Ecto neural progenitor cell (in vitro differentiated cells): ENCODE results near the gene PLD6.
"Not testable (repeated sequence)": the region's sequence is repeated elsewhere in the genome, so short reads cannot be mapped to it uniquely, and the experiment has no call there.

Source experiments
- DNase-seq: peaks from one replicate; pipeline ENCODE4 v3.0.0-alpha.2; 2018; ENCODE audit warnings: low spot score

The PLD6 gene

DNA sequence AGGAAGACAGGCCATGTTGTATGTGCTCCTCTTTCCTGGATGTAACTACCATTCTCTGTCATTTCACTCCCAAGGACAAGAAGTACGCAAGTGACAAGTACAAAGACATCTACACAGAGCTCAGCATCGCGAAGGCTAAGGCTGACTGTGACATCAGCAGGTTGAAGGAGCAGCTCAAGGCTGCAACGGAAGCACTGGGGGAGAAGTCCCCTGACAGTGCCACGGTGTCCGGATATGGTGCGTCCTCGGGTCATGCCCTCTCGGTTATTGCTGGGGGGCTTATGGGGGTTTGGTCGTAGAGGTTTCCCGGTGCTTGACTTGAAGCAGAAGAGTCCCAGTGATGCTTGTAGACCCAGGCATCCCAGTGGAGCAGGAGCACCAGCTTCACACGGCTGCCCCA is 29.0 kb downstream of the PLD6 start:
- DNase-seq: no peak

DNA sequence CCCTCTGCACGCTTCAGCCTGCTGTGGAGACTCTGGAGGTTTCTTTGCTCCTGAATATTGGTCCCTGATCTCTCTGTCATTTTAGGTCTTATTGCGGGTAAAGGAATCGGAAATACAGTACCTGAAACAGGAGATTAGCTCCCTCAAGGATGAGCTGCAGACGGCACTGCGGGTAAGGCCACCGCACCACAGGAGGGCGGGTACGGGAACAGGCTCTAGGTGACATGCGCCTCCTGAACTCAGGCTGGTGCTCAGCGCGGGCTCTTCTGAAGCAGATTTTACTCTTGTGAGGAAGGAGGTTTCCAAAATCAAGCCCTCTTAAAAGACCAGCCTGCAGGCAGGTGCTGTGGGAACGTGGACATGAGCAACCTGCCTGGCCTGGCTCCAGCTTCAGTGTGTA is 29.8 kb downstream of the PLD6 start:
- no peak for DNase-seq

DNA sequence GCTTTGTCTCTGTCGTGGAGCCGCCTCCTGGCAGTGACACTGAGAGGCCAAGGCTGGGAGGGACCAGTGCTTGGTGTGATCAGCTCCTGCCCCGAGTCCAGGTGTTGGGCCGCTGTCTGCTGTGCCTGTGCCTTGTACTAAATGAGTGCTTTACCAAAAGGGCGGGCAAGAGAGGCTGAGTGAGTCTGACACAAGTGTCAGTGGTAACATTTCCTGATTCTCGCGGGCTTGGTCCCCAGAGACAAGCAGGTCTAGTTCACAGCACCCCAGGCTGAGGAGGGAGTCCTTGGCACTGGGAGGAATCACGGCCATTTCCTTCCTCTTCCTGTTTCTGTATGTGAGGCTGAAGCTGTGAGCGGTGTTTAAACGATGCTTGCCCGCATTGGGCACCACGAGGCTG is 30.2 kb downstream of the PLD6 start:
- DNase-seq: no peak

DNA sequence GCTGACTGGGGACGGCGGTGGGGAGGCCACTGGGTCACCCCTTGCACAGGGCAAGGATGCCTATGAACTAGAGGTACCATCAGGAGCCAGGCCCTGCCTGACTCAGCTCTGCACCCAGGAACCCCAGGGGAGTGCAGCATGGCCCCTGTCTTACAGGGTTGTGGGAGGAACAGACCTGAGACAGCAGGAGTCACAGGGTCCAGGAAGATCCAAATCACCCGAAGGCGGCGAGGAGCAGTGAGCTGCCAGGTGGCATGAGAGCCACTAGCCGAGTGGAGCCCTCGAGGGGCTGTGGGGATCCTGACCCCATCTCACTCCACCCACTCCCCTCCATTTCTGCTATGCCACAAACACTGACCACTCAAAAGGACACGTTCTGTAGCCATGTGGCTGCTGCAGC is 30.8 kb downstream of the PLD6 start:
- no peak for DNase-seq

- DNase-seq: no peak
Measured at GRCh38 chr17:17173921-17174320, 32.2 kb downstream of the PLD6 start.

DNA sequence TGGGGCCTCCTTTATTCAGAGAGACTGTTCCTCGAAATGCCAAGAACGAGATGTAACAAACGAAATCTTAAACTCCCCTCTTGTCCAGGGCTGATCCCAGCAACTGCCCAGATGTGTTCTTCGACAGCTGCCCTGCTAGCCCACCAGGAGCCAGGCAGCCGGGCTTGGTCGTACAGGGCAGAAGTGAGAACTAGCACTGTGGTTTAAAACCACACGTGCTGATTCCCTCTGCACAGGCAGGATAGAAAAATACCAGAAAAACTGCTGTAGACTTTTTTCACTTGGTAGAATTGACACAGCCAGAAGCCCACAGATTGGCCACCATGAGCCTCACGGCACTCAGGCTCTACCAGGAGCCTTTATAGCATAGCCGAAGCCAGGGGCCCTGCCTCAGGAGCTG is 33.1 kb downstream of the PLD6 start:
- no peak for DNase-seq

DNA sequence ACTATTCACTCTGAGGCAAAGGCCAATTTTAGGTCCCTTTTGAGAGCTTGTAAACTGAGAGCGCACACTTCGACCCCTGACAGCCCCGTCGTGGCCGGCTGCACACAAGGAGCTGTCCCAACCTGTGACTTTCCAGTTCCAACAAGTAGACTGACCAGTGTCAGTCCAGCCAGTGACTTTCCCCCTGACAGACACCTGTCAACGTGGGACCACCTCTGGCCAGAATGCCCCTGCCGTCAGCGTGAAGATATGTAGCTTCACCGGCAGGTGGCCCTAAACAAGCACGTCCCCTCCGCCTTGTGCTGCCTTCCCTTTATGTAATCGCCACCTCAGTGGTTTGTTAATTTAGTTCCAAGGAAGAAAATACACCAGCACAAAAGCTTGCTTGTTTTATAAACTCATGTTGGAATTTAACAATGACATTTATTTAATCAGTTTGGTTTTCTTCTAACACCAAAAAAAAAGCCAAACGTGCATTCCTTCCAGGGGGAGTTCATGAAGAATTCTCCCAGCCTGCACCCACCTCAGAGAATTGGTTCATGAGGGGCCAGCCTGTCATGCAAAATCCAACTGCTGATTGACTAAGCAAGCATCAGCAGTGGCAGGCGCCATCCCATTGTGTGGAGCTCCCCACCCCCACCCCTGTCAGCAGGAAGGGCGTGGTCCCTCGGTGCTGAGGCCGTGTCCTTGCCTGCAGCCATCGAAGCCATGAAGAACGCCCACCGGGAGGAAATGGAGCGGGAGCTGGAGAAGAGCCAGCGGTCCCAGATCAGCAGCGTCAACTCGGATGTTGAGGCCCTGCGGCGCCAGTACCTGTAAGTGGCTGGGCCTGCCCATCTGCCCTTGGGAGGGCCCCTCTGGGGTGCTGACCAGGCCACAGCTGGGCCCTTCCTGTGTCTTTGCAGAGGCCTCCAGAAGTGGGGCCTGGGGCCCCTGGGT is 33.9 kb downstream of the PLD6 start:
- DNase-seq: no peak

- no peak for DNase-seq
Measured at GRCh38 chr17:17171186-17171585, 34.9 kb downstream of the PLD6 start.

- no peak for DNase-seq
Measured at GRCh38 chr17:17170346-17170985, 35.7 kb downstream of the PLD6 start.

GRCh38 chr17:17169396-17169795 is 36.7 kb downstream of the PLD6 start:
- no peak for DNase-seq

- no peak for DNase-seq
Measured at GRCh38 chr17:17168401-17168800, 37.7 kb downstream of the PLD6 start.

DNA sequence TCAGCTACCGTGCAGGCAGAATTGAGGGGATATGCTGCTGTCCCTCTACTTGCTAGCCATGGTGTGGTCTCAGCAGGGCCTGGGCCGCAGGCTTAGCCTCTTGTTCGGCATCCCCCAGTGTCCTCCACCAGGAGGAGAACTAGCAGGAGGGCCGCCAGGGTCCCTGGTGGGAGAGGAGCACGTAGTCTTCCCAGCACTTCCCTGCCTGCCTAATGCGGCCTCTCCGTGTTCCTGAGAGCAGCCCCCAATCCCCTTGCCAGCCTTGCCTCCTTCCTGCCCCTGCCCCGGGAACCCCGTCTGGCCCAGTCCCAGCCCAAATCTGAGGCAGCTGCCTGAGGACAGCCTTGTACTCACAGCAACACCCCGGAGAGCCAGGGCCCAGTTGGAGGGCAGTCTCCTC is 38.1 kb downstream of the PLD6 start:
- no peak for DNase-seq

GRCh38 chr17:17167356-17167755 is 38.8 kb downstream of the PLD6 start:
- no peak for DNase-seq

DNA sequence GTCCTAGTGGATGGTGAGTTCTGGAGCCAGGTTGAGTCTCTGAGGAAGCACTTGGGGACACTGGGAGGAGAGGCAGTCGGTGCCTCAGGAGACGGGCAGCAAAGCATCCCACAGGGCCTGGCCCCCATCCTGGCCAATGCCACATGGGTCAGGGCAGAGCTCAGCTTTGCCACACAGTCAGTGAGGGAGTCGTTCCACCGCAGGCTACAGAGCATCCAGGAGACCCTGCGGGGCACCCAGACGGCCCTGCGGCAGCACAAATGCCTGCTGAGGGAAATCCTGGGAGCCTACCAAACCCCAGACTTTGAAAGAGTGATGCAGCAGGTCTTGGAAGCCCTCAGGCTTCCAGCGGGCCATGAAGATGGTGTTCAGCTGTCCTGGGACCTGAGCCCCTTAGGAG is 39.7 kb downstream of the PLD6 start:
- DNase-seq: no peak

- DNase-seq: no peak
Measured at GRCh38 chr17:17165666-17166308, 40.3 kb downstream of the PLD6 start.

- DNase-seq: no peak
Measured at GRCh38 chr17:17164676-17165075, 41.5 kb downstream of the PLD6 start.

DNA sequence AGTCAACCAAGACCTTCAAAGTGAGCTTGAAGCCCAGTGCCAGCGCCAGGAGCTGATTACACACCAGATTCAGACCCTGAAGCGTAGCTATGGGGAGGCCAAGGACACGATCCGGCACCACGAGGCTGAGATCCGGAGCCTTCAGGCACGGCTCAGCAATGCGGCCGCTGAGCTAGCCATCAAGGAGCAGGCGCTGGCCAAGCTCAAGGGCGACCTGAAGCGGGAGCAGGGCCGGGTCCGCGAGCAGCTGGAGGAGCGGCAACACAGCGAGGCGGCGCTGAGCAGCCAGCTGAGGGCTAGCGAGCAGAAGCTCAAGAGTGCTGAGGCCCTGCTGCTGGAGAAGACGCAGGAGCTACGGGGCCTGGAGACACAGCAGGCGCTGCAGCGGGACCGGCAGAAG is 42.0 kb downstream of the PLD6 start:
- DNase-seq: no peak

DNA sequence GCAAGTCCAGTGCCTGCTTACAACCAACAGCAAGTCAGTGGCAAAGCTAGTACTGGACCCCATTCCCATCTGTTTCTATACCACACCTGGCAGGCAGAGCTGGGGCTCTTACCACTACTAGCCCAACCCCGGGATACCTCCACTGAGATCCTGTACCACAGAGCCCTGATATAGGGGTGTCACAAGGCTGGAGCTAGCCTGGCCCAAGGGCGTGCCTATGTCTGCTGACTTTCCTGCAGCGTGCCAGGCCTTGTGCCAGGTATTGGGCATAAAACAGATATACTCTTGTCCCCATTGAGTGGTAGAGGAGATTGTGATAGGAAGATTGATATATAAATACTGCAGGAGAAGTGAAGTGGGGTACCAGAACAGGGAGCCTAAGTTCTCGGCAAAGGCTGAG is 44.4 kb downstream of the PLD6 start:
- DNase-seq: no peak

- DNase-seq: no peak
Measured at GRCh38 chr17:17161121-17161520, 45.0 kb downstream of the PLD6 start.

GRCh38 chr17:17159571-17159970 is 46.6 kb downstream of the PLD6 start:
- DNase-seq: no peak

DNA sequence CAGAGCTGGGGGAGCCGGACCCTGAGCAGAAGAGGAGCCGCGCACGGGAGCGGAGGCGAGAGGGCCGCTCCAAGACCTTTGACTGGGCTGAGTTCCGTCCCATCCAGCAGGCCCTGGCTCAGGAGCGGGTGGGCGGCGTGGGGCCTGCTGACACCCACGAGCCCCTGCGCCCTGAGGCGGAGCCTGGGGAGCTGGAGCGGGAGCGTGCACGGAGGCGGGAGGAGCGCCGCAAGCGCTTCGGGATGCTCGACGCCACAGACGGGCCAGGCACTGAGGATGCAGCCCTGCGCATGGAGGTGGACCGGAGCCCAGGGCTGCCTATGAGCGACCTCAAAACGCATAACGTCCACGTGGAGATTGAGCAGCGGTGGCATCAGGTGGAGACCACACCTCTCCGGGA is 47.6 kb downstream of the PLD6 start:
- not testable (repeated sequence) for DNase-seq

DNA sequence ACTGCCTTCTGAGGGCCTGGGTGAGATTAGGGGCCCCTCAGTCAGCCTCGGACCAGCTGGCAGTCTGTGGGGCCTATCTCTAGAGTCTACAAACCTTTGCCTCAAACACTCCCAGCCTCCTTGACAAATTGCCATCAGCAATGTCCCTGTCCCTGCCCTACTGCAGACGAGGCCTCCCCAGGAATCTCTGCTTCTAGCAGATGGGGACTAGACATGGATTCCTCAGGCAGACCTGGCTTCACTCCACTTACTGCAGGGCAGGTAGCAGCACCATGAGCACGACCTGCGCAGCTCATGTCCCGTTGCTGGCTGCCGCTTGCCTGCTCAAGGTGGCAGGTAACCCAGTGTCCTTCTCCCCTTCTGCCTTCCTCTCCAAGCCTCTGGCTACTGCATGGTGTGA is 49.1 kb downstream of the PLD6 start:
- no peak for DNase-seq

DNA sequence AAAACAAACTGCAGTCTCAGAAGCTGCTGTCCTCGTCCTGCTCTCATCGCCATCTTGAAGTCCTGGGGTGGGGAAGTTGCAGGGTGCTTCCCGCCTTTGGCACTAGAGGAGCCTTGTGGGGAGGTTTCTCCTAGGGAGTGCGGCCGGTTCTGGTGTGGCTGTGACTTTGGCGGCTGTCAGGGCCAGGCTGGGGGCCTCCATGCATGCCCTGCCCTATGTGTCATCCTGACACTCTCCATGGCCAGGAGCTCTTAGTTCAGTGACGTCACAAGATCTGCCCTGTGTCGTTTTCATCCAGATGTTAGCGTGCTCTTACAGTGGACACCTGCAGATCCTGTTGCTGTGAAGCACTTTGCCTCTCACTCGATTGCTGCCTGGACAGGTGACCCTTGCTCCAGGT is 49.6 kb downstream of the PLD6 start:
- no peak for DNase-seq
